ENCODE results near the gene ARHGEF12.

DNA sequence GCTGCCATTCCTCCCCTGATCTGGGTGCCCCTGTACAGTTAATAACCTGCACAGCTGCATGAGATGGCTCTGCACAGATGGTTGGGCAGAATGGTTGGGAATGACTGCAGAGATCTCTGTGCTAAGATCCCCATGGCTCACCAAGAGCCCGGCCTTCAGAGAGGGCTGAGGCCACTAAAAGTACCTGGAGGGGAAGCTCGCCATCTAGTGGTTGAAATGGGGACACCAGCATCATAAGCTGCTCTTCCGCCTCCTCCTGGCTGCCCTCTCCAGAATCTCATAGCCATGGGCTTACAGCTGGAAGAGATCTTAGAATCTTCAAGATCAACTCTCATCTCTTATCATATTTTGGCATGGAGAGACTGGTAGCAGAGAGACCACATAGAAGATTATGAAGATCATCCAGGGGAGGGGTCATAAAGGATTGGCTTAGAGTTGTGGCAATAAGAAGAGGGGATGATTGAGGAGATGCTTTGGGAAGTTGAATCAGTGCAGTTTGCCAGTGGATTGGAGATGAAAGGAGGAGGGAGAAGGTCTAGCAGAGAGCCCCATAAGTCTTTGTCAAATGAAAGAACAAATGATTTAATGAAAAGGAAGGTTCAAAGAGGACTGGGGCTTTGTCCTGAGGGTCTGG lies 33.1 kb upstream of the ARHGEF12 start:
- TF ChIP-seq, protein P1, sequence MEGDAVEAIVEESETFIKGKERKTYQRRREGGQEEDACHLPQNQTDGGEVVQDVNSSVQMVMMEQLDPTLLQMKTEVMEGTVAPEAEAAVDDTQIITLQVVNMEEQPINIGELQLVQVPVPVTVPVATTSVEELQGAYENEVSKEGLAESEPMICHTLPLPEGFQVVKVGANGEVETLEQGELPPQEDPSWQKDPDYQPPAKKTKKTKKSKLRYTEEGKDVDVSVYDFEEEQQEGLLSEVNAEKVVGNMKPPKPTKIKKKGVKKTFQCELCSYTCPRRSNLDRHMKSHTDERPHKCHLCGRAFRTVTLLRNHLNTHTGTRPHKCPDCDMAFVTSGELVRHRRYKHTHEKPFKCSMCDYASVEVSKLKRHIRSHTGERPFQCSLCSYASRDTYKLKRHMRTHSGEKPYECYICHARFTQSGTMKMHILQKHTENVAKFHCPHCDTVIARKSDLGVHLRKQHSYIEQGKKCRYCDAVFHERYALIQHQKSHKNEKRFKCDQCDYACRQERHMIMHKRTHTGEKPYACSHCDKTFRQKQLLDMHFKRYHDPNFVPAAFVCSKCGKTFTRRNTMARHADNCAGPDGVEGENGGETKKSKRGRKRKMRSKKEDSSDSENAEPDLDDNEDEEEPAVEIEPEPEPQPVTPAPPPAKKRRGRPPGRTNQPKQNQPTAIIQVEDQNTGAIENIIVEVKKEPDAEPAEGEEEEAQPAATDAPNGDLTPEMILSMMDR (IDR thresholded peaks at IDR 0.05) = peak; percentile 95
- no peak for TF ChIP-seq EZH2 (IDR thresholded peaks at IDR 0.05; ENCODE audit: borderline replicate concordance, insufficient read depth, low read depth, low read length, poor library complexity, severe bottlenecking)
